Brain microvascular endothelial cell (primary cell): ENCODE data around the gene ODC1.

Experiments
- DNase-seq: peaks from one replicate; pipeline ENCODE4 v3.0.0-alpha.2; 2020
- H3K27ac ChIP-seq: fragments of 250-450 bp; sonication (Bioruptor Pico); 2 replicates; pipeline ENCODE4 v1.5.1; 2020; ENCODE audit warnings: mild to moderate bottlenecking, moderate library complexity
- H3K27me3 ChIP-seq: fragments of 250-450 bp; sonication (Bioruptor Pico); replicated peaks from 2 replicates; pipeline ENCODE4 v1.5.1; 2020; ENCODE audit warnings: mild to moderate bottlenecking
- H3K36me3 ChIP-seq: fragments of 250-450 bp; sonication (Bioruptor Pico); replicated peaks from 2 replicates; pipeline ENCODE4 v1.5.1; 2020; ENCODE audit warnings: mild to moderate bottlenecking
- H3K4me3 ChIP-seq: 2 replicates; pipeline ENCODE4 v1.5.1; 2011; ENCODE audit warnings: low read depth, mild to moderate bottlenecking, control low read depth, low read length, moderate library complexity
- in situ Hi-C: cut with HindIII; loops from 2 replicates; pipeline ENCODE4 v1.10.0; 2017; ENCODE audit warnings: low sequenced_read_pairs, low pct_ligation_motif_present
- TF ChIP-seq, protein P1 (sequence below): IDR thresholded peaks from 2 replicates; pipeline ENCODE4 v1.5.1; 2011; ENCODE audit warnings: low read depth, mild to moderate bottlenecking, moderate library complexity, low read length, control low read depth, inconsistent platforms; ENCODE audit errors: missing control alignments

The ODC1 gene

GRCh38 chr2:10441948-10442347 is 6.2 kb downstream of the ODC1 start:
- DNase-seq, result no peak
- no peaks in the 10 kb centered on the region for H3K27me3 ChIP-seq
- peaks cover 44% of the 10 kb centered on the region for H3K36me3 ChIP-seq
- in situ Hi-C loops, result loop anchor here (25.0 kb wide), 1 partner anchor 330 kb away; the partner anchor contains the start of gene RRM2
- H3K27ac ChIP-seq, result no peak overlapping the region
- TF ChIP-seq, protein P1, sequence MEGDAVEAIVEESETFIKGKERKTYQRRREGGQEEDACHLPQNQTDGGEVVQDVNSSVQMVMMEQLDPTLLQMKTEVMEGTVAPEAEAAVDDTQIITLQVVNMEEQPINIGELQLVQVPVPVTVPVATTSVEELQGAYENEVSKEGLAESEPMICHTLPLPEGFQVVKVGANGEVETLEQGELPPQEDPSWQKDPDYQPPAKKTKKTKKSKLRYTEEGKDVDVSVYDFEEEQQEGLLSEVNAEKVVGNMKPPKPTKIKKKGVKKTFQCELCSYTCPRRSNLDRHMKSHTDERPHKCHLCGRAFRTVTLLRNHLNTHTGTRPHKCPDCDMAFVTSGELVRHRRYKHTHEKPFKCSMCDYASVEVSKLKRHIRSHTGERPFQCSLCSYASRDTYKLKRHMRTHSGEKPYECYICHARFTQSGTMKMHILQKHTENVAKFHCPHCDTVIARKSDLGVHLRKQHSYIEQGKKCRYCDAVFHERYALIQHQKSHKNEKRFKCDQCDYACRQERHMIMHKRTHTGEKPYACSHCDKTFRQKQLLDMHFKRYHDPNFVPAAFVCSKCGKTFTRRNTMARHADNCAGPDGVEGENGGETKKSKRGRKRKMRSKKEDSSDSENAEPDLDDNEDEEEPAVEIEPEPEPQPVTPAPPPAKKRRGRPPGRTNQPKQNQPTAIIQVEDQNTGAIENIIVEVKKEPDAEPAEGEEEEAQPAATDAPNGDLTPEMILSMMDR, result no peak
- H3K4me3 ChIP-seq, result no peak overlapping the region

DNA sequence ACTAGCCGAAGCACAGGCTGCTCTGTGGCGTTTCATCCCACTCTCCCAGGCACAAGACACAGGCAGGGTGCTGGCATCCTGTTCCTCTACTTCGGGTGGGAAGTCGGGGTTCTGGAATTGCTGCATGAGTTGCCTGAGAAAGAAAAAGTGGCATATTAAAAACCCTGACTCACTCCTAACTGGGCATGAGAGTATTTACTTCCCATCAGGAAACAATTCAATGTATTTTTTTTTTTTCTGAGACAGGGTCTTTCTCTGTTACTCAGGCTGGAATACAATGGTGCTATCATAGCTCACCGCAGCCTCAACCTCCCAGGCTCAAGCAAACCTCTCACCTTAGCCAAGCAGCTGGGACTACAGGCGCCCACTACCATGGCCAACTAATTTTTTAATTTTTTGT is 7.4 kb downstream of the ODC1 start:
- Histone ChIP-seq H3K27me3 (no peaks in the 10 kb centered on the region), H3K36me3 (peaks cover 44% of the 10 kb centered on the region), H3K27ac (no peak overlapping the region), H3K4me3 (no peak overlapping the region)
- in situ Hi-C loops, result loop anchor here (25.0 kb wide), 1 partner anchor 328 kb away; the partner anchor contains the start of gene RRM2
- TF ChIP-seq, protein P1, result no peak
- DNase-seq, result no peak

DNA sequence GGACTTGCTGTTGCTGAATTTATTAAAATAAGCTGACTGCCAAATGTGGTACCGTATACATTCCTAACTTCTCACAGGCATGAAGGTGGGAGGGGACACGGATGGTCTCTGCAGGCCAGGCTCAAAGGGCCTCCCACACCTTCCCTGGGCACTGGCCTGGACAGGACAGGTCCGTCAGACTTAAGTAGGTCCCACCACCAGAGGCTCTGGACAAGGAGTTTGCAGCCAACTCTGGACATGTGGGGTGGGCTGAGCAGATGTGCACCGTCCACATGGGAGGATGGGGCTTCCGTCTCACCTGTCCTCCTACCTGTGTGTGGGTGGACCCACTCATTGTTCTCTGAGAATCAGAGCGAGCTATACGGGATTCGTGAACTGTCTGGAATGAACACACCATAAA is 8.2 kb downstream of the ODC1 start:
- no peak for DNase-seq
- no peaks in the 10 kb centered on the region for H3K27me3 ChIP-seq
- in situ Hi-C loops, result loop anchor here (25.0 kb wide), 1 partner anchor 328 kb away; the partner anchor contains the start of gene RRM2

GRCh38 chr2:10439185-10439879 is 8.8 kb downstream of the ODC1 start:
- TF ChIP-seq, protein P1, result no peak
- DNase-seq, result no peak
- Histone ChIP-seq H3K4me3 (no peak overlapping the region), H3K27me3 (no peaks in the 10 kb centered on the region), H3K36me3 (peaks cover 40% of the 10 kb centered on the region), H3K27ac (no peak overlapping the region)
- in situ Hi-C loops, result loop anchor here (25.0 kb wide), 1 partner anchor 327 kb away; the partner anchor contains the start of gene RRM2

More for the DNA sequence above, 8.2 kb downstream of the ODC1 start:
- Histone ChIP-seq H3K27ac (no peak overlapping the region), H3K4me3 (no peak overlapping the region), H3K36me3 (peaks cover 44% of the 10 kb centered on the region)
- TF ChIP-seq, protein P1, result no peak

GRCh38 chr2:10438688-10439087 is 9.4 kb downstream of the ODC1 start:
- no peak for DNase-seq
- Histone ChIP-seq H3K27me3 (no peaks in the 10 kb centered on the region), H3K4me3 (no peak overlapping the region), H3K36me3 (peaks cover 36% of the 10 kb centered on the region), H3K27ac (no peak overlapping the region)
- TF ChIP-seq, protein P1, result no peak
- in situ Hi-C loops, result loop anchor here (25.0 kb wide), 1 partner anchor 326 kb away; the partner anchor contains the start of gene RRM2
